Muscle layer of colon (tissue), 2 donors: ENCODE data around the gene LMNB1.
"Not testable (repeated sequence)": the region's sequence is repeated elsewhere in the genome, so short reads cannot be mapped to it uniquely, and the experiment has no call there.

Experiments used
- H3K27ac ChIP-seq: one replicate; pipeline ENCODE4 v1.7.0; 2013; ENCODE audit warnings: low read depth, mild to moderate bottlenecking, low read length, moderate library complexity
- H3K27me3 ChIP-seq, 2 donors: one replicate each; pipeline ENCODE4 v1.7.0; 2013; ENCODE audit warnings: low read length in 2 of 2, mild to moderate bottlenecking in 2 of 2; ENCODE audit not compliant: insufficient read depth in 2 of 2, control insufficient read depth in 1 of 2
- H3K36me3 ChIP-seq: one replicate; pipeline ENCODE4 v1.7.0; 2013; ENCODE audit warnings: mild to moderate bottlenecking, low read length; ENCODE audit not compliant: insufficient read depth
- H3K4me1 ChIP-seq: one replicate; pipeline ENCODE4 v1.7.0; 2013; ENCODE audit warnings: mild to moderate bottlenecking, low read length; ENCODE audit not compliant: insufficient read depth
- H3K4me3 ChIP-seq, 2 donors: one replicate each; pipeline ENCODE4 v1.7.0; 2013; ENCODE audit warnings: low read length in 2 of 2, low read depth in 1 of 2, mild to moderate bottlenecking in 1 of 2, moderate library complexity in 1 of 2
- H3K9ac ChIP-seq: one replicate; pipeline ENCODE4 v1.7.0; 2013; ENCODE audit warnings: low read length
- H3K9me3 ChIP-seq: one replicate; pipeline ENCODE4 v1.7.0; 2013; ENCODE audit warnings: mild to moderate bottlenecking, low read length
- donor health status: abdominal sarcoma.
- donor health status: Adenocarcinoma of cecum.

The LMNB1 gene

DNA sequence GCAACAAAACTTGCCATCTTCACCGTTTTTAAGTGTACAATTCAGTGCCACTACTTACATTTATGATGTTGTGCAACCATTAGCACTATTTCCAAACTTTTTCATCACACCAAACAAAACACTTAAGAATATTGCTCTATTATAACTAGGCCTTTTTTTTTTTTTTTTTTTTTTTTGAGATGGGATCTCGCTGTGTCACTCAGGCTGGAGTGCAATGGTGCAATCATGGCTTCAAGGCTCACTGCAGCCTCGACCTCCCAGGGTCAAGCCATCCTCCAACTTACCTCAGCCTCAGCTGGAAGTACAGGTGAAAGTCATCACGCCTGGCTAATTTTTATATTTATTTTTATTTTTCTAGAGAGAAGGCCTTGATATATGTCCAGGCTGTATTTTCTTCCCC is 22.3 kb upstream of the LMNB1 start:
- Histone ChIP-seq H3K27ac (no peak overlapping the region), H3K36me3 (no peaks in the 10 kb centered on the region), H3K9ac (no peak overlapping the region), H3K4me3 (no peak overlapping the region), H3K9me3 (no peaks in the 10 kb centered on the region), H3K27me3 (no peaks in the 10 kb centered on the region), H3K4me1 (no peaks in the 10 kb centered on the region)

GRCh38 chr5:126755593-126755992 is 21.3 kb upstream of the LMNB1 start:
- H3K27me3 ChIP-seq: no peaks in the 10 kb centered on the region
- no peak overlapping the region for H3K4me3 ChIP-seq
- no peak overlapping the region for H3K9ac ChIP-seq
- no peaks in the 10 kb centered on the region for H3K4me1 ChIP-seq
- H3K36me3 ChIP-seq: no peaks in the 10 kb centered on the region
- no peak overlapping the region for H3K27ac ChIP-seq
- no peaks in the 10 kb centered on the region for H3K9me3 ChIP-seq

DNA sequence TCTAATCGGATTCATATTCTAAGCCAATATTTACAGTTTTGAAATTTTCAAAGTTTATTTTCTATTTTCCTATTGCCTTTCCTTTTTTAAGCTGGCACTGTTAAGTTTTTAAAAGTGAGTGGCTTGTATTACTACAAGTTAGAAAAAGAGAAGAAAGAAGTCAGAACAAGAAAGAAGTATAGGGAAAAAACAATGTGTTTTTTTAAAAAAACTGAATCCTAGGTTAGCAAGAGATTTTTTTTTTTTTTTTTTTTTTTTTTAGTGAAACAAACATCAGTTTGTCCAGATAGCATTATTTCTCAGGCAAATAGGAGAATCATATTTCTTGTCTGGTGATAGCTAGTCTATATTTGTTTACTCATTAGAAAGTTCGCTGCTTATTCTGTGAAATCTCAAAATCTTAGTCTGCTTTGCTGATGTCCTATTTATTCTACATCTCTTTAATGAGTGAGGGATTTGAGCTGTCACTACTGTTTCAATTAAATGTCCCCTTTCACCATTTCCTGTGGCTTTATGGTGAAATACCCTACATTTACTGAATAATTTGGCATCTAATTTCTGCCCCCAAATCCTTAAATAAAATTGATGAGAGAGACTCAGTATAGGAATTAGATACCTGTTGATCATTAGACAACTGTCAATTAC is 19.1 kb upstream of the LMNB1 start:
- no peak overlapping the region for H3K27ac ChIP-seq
- no peaks in the 10 kb centered on the region for H3K9me3 ChIP-seq
- H3K36me3 ChIP-seq: no peaks in the 10 kb centered on the region
- H3K4me1 ChIP-seq: no peaks in the 10 kb centered on the region
- H3K27me3 ChIP-seq: no peaks in the 10 kb centered on the region
- no peak overlapping the region for H3K4me3 ChIP-seq
- no peak overlapping the region for H3K9ac ChIP-seq

DNA sequence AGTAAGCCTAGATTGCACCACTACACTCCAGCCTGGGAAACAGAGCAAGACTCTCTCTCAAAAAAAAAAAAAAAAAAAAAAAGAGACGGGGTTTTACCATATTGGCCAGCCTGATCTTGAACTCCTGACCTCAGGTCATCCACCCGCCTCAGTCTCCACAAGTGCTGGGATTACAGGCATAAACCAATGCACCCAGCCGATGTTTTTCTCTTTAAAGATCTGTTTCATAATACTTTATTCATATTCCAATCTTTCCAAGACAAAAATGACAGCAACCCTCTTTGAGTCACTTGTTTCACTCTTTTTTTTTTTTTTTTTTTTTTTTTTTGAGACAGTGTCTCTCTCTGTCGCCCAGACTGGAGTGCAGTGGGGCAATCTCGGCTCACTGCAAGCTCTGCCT is 13.6 kb upstream of the LMNB1 start:
- Histone ChIP-seq H3K4me3 (no peak overlapping the region), H3K27me3 (no peaks in the 10 kb centered on the region), H3K9me3 (no peaks in the 10 kb centered on the region), H3K9ac (no peak overlapping the region), H3K36me3 (no peaks in the 10 kb centered on the region), H3K27ac (no peak overlapping the region), H3K4me1 (no peaks in the 10 kb centered on the region)

GRCh38 chr5:126769703-126770102 is 7.2 kb upstream of the LMNB1 start:
- Histone ChIP-seq H3K4me3 (no peak overlapping the region), H3K27me3 (no peaks in the 10 kb centered on the region), H3K36me3 (no peaks in the 10 kb centered on the region), H3K27ac (no peak overlapping the region), H3K9me3 (no peaks in the 10 kb centered on the region), H3K9ac (no peak overlapping the region), H3K4me1 (no peaks in the 10 kb centered on the region)

GRCh38 chr5:126773536-126773935 is 3.4 kb upstream of the LMNB1 start:
- H3K9ac ChIP-seq, H3K4me3 ChIP-seq, H3K27me3 ChIP-seq, H3K27ac ChIP-seq, H3K4me1 ChIP-seq, H3K9me3 ChIP-seq, H3K36me3 ChIP-seq: not testable (repeated sequence)

- not testable (repeated sequence) for H3K4me3 ChIP-seq, H3K9ac ChIP-seq, H3K4me1 ChIP-seq, H3K27me3 ChIP-seq, H3K36me3 ChIP-seq, H3K27ac ChIP-seq, H3K9me3 ChIP-seq
Observed at GRCh38 chr5:126774595-126774994, 2.3 kb upstream of the LMNB1 start.

- Histone ChIP-seq H3K9ac (peak overlapping the region; percentile 27), H3K36me3 (no peaks in the 10 kb centered on the region), H3K27ac (peak overlapping the region; percentile 82), H3K9me3 (no peaks in the 10 kb centered on the region), H3K4me1 (no peaks in the 10 kb centered on the region), H3K27me3 (no peaks in the 10 kb centered on the region), H3K4me3 (peak overlapping the region; percentile 67 to 74)
Observed at GRCh38 chr5:126777257-126777974, 480 bp downstream of the LMNB1 start.

DNA sequence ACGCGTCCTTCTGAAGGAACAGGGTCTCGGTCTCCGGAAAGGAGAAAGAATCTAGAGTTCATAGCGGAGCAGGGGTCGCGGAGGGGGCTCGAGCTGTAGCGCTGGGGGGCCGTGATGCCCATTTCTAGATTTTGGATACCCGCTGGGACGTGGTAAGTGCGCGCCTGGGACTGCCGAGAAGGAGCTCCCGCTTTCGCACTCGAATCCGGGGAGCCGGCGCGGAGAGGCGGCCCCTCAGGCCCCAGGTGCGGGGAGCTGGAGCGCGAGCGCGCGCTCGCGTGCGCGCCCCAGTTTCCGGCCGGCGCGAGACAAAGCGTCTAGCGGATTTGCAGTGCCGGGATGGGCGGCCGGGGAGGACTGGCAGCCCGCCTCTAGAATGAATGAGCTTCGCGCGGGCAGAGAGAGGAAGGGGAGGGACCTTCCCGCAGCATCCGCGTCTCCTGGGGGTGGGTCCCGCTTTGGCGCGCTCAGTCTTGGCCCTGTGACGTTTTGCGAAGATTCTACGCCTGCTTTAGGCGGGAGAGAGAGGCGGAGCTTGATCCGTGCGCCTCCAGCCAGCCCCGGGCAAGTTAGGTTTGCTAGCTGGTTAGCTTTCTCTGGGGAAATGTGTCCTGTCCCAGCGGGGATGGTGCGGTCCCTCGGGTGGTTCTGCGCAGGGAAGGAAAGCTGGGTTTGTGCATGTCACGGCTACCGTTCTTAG is 1.2 kb downstream of the LMNB1 start:
- no peaks in the 10 kb centered on the region for H3K9me3 ChIP-seq
- H3K4me1 ChIP-seq: no peaks in the 10 kb centered on the region
- peak overlapping the region; percentile 27 for H3K9ac ChIP-seq
- peak overlapping the region; percentile 82 for H3K27ac ChIP-seq
- H3K27me3 ChIP-seq: no peaks in the 10 kb centered on the region
- no peaks in the 10 kb centered on the region for H3K36me3 ChIP-seq
- H3K4me3 ChIP-seq: peak overlapping the region; percentile 67 to 74

DNA sequence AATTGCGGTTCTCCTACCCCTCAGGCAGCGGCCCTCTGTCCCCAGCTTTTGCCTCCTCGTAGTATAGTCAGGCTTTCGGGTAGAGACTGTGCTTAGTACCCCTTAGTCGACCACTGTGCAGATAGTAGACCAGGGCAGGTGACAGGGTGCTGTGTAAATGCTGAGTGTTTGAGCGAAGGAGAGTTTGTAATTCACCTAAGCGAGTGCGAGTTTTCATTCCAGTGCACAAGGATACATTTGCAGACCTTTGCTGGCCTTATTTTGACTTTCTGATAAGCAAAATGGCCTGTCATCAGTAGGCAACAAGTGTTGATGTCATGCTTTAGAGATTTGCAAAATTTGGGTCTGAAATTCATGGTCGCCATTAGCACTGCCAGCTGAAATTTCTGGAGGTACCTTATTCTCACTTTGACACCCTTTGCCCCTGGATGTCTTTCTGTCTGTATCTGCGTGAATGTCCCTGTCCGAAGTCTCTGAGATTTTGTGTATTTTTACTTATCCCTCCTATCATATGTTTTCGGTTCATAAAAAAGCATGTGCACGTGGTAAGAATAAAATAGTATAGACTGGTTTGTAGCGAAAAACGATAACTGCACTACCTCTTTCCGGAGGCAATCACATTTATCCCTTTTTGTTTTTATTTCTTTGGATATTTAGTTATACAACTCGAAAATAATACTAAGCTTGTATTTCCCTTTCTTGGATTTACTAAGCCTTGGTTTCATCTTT is 1.9 kb downstream of the LMNB1 start:
- Histone ChIP-seq H3K9me3 (no peaks in the 10 kb centered on the region), H3K4me3 (peak overlapping the region; percentile 67 to 74), H3K27me3 (no peaks in the 10 kb centered on the region), H3K36me3 (no peaks in the 10 kb centered on the region), H3K27ac (peak overlapping the region; percentile 82), H3K4me1 (no peaks in the 10 kb centered on the region), H3K9ac (peak overlapping the region; percentile 23)

DNA sequence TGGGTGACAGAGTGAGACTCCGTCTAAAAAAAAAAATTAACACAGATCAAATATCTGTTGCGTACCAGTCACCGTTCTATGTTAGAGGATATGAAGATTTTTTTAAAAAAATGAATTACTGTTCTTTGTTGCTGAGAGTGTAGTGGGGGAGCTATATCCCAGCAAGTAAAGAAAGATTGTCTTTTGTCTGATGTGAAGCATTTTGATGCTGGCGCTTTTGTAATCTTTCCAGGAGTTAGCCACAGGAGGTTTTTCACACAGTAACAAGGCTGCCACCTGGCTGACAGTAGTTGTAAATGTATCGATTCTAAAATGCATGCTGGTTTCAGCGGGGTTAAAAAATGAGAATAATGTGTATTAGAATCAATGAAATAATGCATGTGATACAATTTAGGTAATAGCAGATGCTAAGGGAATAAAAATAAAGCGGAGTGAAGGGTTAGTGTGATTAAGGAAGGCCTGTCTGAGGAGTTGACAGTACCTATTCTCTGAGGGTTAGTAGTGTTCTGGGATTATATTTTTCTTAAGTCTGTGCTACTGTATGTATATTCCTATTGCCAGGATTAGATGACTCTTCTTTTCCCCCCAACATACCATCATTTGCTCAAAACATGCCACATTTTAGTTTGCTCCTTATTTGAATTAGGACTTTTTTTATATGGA is 3.4 kb downstream of the LMNB1 start:
- no peak overlapping the region for H3K27ac ChIP-seq
- H3K4me1 ChIP-seq: no peaks in the 10 kb centered on the region
- H3K27me3 ChIP-seq: no peaks in the 10 kb centered on the region
- no peaks in the 10 kb centered on the region for H3K36me3 ChIP-seq
- no peaks in the 10 kb centered on the region for H3K9me3 ChIP-seq
- no peak overlapping the region for H3K9ac ChIP-seq
- no peak overlapping the region for H3K4me3 ChIP-seq
